NCI-H1694 treated with DMSO at 0.1 percent for 48 hours (cell line): ENCODE data around the gene USP10.

Experiments
- DNase-seq: peaks from one replicate; lab custom pipeline; 2025; lab: John Stamatoyannopoulos, UW

The USP10 gene

DNA sequence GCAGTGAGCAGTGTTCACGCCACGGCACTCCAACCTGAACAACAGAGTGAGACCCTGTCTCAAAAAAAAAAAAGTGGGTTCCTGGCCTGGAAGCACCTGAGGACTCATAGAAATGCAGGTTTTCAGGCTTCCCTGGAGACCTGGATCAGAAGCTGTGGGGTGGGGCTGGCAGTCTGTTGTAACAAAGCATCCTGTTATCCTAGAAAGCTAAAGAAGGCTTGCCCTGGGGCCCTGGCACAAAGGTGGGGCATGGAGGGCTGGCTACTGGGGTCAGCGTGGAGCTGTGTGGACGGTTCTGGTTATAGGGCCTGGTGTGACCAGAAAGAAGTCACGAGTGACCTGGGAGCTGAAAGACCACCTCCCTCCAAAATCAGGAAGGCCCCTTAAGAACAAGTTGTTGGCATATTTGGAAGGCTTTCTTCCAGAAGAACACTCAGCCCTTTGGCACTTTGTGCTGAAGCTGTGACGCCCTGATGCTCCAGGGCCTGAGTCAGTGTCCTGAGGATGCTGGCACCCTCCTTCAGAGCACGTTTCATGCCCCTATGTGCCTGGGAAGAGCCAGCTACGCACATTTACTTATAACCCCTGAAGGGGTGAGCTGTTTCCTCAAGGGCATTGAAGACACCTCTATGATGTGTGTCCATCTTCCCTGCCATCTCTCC lies 126.2 kb downstream of the USP10 start:
- no peak for DNase-seq

DNA sequence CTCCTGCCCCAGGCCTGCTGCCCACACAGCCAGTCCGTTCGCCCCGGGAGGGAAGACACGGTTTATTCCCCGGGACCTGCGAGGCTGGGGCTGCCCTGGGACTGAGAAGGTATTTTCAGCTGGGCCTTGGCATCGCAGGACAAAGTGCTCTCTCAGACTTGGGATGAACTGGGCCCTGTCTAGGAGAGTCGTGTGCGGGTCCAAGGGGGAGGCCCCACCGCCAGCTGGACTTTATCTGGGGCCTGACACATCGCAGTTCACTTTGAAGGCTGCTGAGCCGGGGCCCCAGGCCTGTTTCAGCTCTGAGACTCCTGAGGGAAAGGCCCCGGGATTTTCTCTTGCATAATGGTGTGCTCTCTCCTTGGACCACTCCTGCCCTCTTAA lies 126.8 kb downstream of the USP10 start:
- DNase-seq, result no peak

- DNase-seq, result no peak
Measured at GRCh38 chr16:84827131-84827574, 127.4 kb downstream of the USP10 start.

DNA sequence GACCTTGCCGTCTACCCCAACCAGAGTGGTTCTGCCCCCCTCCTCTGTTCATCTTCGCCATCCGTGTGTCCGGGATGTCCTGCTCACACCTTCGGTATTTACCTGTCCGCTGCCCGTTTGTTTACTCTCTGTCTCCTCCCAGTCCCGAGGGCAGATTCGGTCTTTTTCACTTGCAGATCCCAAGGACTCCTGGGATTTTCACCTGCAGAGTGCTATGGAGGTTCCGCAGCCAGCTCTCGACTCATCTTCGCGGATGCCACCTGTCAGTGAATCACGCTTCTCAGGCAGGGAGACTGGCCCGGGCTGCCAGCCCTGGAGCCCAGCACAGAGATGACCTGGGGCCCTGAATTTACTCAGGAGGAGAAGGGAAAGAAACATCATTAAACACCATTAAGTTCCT lies 128.1 kb downstream of the USP10 start:
- DNase-seq, result no peak

- no peak for DNase-seq
Measured at GRCh38 chr16:84828322-84828721, 128.5 kb downstream of the USP10 start.
